ENCODE data around the gene TRIM63.

TRIM63 gene

GRCh38 chr1:26089125-26089524 is 21.7 kb upstream of the TRIM63 start:
- H3K27ac ChIP-seq: no peak overlapping the region
- DNase-seq (ENCODE audit: low read depth, low spot score): no peak

GRCh38 chr1:26084844-26085243 is 17.4 kb upstream of the TRIM63 start:
- H3K27ac ChIP-seq: no peak overlapping the region
- DNase-seq (ENCODE audit: low read depth, low spot score): no peak

GRCh38 chr1:26084091-26084561 is 16.7 kb upstream of the TRIM63 start:
- H3K27ac ChIP-seq: no peak overlapping the region
- DNase-seq (ENCODE audit: low read depth, low spot score): no peak

- no peak overlapping the region for H3K27ac ChIP-seq
- no peak for DNase-seq (ENCODE audit: low read depth, low spot score)
Observed at GRCh38 chr1:26083208-26083607, 15.8 kb upstream of the TRIM63 start.

- no peak overlapping the region for H3K27ac ChIP-seq
- DNase-seq (ENCODE audit: low read depth, low spot score): no peak
Observed at GRCh38 chr1:26082020-26082350, 14.6 kb upstream of the TRIM63 start.

- no peak for DNase-seq (ENCODE audit: low read depth, low spot score)
Observed at GRCh38 chr1:26081267-26082019, 14.0 kb upstream of the TRIM63 start.

GRCh38 chr1:26079960-26080814 is 12.8 kb upstream of the TRIM63 start:
- no peak for DNase-seq (ENCODE audit: low read depth, low spot score)
- no peak overlapping the region for H3K27ac ChIP-seq

More at GRCh38 chr1:26081267-26082019, 14.0 kb upstream of the TRIM63 start:
- H3K27ac ChIP-seq: no peak overlapping the region

- H3K27ac ChIP-seq: no peak overlapping the region
- DNase-seq (ENCODE audit: low read depth, low spot score): no peak
Observed at GRCh38 chr1:26079178-26079563, 11.7 kb upstream of the TRIM63 start.

GRCh38 chr1:26078286-26079177 is 11.1 kb upstream of the TRIM63 start:
- no peak overlapping the region for H3K27ac ChIP-seq
- no peak for DNase-seq (ENCODE audit: low read depth, low spot score)

GRCh38 chr1:26077524-26077923 is 10.1 kb upstream of the TRIM63 start:
- DNase-seq (ENCODE audit: low read depth, low spot score): no peak
- H3K27ac ChIP-seq: no peak overlapping the region

- no peak for DNase-seq (ENCODE audit: low read depth, low spot score)
- H3K27ac ChIP-seq: no peak overlapping the region
Observed at GRCh38 chr1:26075421-26076144, 8.2 kb upstream of the TRIM63 start.

- no peak overlapping the region for H3K27ac ChIP-seq
- no peak for DNase-seq (ENCODE audit: low read depth, low spot score)
Observed at GRCh38 chr1:26072305-26072704, 4.9 kb upstream of the TRIM63 start.

- H3K27ac ChIP-seq: no peak overlapping the region
Observed at GRCh38 chr1:26070963-26071342, 3.5 kb upstream of the TRIM63 start.

GRCh38 chr1:26070296-26070962 is 3.0 kb upstream of the TRIM63 start:
- H3K27ac ChIP-seq: no peak overlapping the region
- DNase-seq (ENCODE audit: low read depth, low spot score): no peak

More at GRCh38 chr1:26070963-26071342, 3.5 kb upstream of the TRIM63 start:
- DNase-seq (ENCODE audit: low read depth, low spot score): no peak

- no peak overlapping the region for H3K27ac ChIP-seq
- no peak for DNase-seq (ENCODE audit: low read depth, low spot score)
Observed at GRCh38 chr1:26069941-26070295, 2.5 kb upstream of the TRIM63 start.

GRCh38 chr1:26066857-26067256 is 573 bp downstream of the TRIM63 start:
- H3K27ac ChIP-seq: no peak overlapping the region
- DNase-seq (ENCODE audit: low read depth, low spot score): no peak

GRCh38 chr1:26066160-26066559 is 1.3 kb downstream of the TRIM63 start:
- DNase-seq (ENCODE audit: low read depth, low spot score): no peak
- no peak overlapping the region for H3K27ac ChIP-seq

- no peak for DNase-seq (ENCODE audit: low read depth, low spot score)
Observed at GRCh38 chr1:26064553-26064952, 2.9 kb downstream of the TRIM63 start.

GRCh38 chr1:26060832-26061574 is 6.4 kb downstream of the TRIM63 start:
- no peak for DNase-seq (ENCODE audit: low read depth, low spot score)
- no peak overlapping the region for H3K27ac ChIP-seq

More at GRCh38 chr1:26064553-26064952, 2.9 kb downstream of the TRIM63 start:
- no peak overlapping the region for H3K27ac ChIP-seq

All from epithelial cell of prostate (primary cell).